Measurements from ENCODE around the gene CHMP4A. TPM values are rescaled to one million over a fixed set of nuclear protein-coding genes. Genes with fewer than 3 reads are reported as not detected.

Gene CHMP4A
- total and polyA plus RNA-seq, 9 of the 15 experiments (the other 6 are each of a cell fraction or from before 2014, with no cell fraction given), result 28.8 to 104 (median 52.7) TPM

DNA sequence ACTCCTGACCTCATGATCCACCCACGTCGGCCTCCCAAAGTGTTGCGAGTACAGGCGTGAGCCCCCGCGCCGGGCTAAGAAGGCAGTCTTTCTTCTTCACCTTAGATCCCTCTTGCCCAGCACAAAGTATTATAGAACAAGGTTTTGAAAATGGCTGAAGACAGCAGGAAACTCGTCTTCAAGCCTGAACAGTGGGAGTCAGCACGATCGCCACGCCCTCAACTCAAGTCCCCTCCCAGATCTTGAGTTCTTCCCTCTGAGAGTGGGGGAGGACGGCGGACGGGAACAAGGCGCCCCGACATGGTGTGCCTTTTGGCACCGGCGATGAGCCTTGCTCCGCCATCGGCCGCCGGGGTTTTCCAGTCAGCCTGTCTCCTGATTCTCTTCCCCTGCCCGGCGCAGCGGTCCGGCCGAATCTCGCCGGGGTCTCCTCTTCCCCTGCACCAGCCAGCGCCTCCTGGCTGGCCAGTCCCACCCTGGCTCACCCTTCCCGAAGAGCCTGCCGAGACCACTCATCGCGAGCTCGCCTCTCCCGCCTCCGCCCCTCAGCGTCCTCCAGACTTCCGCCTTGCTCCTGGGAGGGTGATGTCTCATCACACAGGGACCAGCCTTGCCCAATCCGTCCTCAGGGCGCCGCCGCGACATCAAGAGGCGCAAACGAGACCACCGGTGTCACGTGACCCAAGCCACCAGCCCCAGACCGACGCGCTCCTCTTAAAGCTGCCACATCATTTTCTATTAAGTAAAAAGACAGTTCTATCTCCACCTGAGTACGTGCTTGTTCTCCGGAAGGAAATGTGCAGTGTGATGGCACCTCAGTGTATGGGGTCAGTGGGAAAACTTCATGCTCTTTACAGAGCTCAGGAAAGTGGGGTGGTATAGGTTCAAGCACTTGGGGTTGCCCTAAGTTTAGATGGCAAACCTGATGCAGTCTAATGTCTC, at the start of gene CHMP4A (continued):
- no peak for TF ChIP-seq MYC (IDR thresholded peaks at IDR 0.05; ENCODE audit: low read depth, low read length)
- TF ChIP-seq MYC (CRISPR knock-in tag; IDR thresholded peaks at IDR 0.05; ENCODE audit: borderline replicate concordance, low read depth), result peak; percentile 21; the same call in 1 of the 2 replicates
- no peak for TF ChIP-seq MCM5 (IDR thresholded peaks at IDR 0.05; ENCODE audit: low read depth)
- TF ChIP-seq LEF1 (IDR thresholded peaks at IDR 0.05), result no peak; the same call in 1 of the 2 replicates
- TF ChIP-seq, protein P1, sequence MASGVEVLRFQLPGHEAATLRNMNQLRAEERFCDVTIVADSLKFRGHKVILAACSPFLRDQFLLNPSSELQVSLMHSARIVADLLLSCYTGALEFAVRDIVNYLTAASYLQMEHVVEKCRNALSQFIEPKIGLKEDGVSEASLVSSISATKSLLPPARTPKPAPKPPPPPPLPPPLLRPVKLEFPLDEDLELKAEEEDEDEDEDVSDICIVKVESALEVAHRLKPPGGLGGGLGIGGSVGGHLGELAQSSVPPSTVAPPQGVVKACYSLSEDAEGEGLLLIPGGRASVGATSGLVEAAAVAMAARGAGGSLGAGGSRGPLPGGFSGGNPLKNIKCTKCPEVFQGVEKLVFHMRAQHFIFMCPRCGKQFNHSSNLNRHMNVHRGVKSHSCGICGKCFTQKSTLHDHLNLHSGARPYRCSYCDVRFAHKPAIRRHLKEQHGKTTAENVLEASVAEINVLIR (CRISPR knock-in tag; IDR thresholded peaks at IDR 0.05), result peak; percentile 94
- TF ChIP-seq, protein P2, sequence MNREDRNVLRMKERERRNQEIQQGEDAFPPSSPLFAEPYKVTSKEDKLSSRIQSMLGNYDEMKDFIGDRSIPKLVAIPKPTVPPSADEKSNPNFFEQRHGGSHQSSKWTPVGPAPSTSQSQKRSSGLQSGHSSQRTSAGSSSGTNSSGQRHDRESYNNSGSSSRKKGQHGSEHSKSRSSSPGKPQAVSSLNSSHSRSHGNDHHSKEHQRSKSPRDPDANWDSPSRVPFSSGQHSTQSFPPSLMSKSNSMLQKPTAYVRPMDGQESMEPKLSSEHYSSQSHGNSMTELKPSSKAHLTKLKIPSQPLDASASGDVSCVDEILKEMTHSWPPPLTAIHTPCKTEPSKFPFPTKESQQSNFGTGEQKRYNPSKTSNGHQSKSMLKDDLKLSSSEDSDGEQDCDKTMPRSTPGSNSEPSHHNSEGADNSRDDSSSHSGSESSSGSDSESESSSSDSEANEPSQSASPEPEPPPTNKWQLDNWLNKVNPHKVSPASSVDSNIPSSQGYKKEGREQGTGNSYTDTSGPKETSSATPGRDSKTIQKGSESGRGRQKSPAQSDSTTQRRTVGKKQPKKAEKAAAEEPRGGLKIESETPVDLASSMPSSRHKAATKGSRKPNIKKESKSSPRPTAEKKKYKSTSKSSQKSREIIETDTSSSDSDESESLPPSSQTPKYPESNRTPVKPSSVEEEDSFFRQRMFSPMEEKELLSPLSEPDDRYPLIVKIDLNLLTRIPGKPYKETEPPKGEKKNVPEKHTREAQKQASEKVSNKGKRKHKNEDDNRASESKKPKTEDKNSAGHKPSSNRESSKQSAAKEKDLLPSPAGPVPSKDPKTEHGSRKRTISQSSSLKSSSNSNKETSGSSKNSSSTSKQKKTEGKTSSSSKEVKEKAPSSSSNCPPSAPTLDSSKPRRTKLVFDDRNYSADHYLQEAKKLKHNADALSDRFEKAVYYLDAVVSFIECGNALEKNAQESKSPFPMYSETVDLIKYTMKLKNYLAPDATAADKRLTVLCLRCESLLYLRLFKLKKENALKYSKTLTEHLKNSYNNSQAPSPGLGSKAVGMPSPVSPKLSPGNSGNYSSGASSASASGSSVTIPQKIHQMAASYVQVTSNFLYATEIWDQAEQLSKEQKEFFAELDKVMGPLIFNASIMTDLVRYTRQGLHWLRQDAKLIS (CRISPR knock-in tag; IDR thresholded peaks at IDR 0.05), result 0 out of 2 replicates have a peak, but pooled peaks have one; percentile 45
- peak in 1 of 2 experiments; percentile 40; a peak in 1 of 4 replicates for TF ChIP-seq TBL1XR1 (IDR thresholded peaks at IDR 0.05; ENCODE audit: low read length in 2 of 2)

Data from K562 (cell line).